ENCODE data around the gene MMD. TPM values are rescaled to one million over a fixed set of nuclear protein-coding genes. Genes with fewer than 3 reads are reported as not detected.
A peak's percentile ranks its signal among the peaks of the same experiment; 100 is the strongest.

MMD gene
- total and polyA plus RNA-seq, 2 of the 13 experiments (the other 11 are each of a cell fraction or from before 2014, with no cell fraction given) = 121 to 225 TPM

GRCh38 chr17:55454906-55455474 lies 33.4 kb upstream of the MMD start (continued):
- TF ChIP-seq ZBTB38 (CRISPR knock-in tag; IDR thresholded peaks at IDR 0.05) = no peak
- no peak for TF ChIP-seq KDM4B (CRISPR knock-in tag; IDR thresholded peaks at IDR 0.05)
- TF ChIP-seq RFX3 (CRISPR knock-in tag; IDR thresholded peaks at IDR 0.05) = no peak
- TF ChIP-seq HNRNPL (IDR thresholded peaks at IDR 0.05; ENCODE audit: low read depth, low read length) = no peak
- TF ChIP-seq ELF4 (CRISPR knock-in tag; IDR thresholded peaks at IDR 0.05; ENCODE audit: borderline replicate concordance) = no peak
- TF ChIP-seq ZNF512 (CRISPR knock-in tag; IDR thresholded peaks at IDR 0.05) = no peak
- TF ChIP-seq ZNF772 (CRISPR knock-in tag; IDR thresholded peaks at IDR 0.05) = no peak
- TF ChIP-seq, protein P1, sequence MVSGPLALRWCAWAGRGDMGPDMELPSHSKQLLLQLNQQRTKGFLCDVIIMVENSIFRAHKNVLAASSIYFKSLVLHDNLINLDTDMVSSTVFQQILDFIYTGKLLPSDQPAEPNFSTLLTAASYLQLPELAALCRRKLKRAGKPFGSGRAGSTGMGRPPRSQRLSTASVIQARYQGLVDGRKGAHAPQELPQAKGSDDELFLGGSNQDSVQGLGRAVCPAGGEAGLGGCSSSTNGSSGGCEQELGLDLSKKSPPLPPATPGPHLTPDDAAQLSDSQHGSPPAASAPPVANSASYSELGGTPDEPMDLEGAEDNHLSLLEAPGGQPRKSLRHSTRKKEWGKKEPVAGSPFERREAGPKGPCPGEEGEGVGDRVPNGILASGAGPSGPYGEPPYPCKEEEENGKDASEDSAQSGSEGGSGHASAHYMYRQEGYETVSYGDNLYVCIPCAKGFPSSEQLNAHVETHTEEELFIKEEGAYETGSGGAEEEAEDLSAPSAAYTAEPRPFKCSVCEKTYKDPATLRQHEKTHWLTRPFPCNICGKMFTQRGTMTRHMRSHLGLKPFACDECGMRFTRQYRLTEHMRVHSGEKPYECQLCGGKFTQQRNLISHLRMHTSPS (CRISPR knock-in tag; IDR thresholded peaks at IDR 0.05; ENCODE audit: low read depth) = no peak
- no peak for TF ChIP-seq ZBTB1 (CRISPR knock-in tag; IDR thresholded peaks at IDR 0.05; ENCODE audit: borderline replicate concordance)
- TF ChIP-seq KDM3A (CRISPR knock-in tag; IDR thresholded peaks at IDR 0.05; ENCODE audit: low read depth) = no peak
- TF ChIP-seq ZNF670 (CRISPR knock-in tag; IDR thresholded peaks at IDR 0.05; ENCODE audit: borderline replicate concordance) = no peak
- peak; percentile 71 for TF ChIP-seq TEAD3 (CRISPR knock-in tag; optimal IDR thresholded peaks at IDR 0.05; ENCODE audit: borderline replicate concordance)
- TF ChIP-seq, protein P2, sequence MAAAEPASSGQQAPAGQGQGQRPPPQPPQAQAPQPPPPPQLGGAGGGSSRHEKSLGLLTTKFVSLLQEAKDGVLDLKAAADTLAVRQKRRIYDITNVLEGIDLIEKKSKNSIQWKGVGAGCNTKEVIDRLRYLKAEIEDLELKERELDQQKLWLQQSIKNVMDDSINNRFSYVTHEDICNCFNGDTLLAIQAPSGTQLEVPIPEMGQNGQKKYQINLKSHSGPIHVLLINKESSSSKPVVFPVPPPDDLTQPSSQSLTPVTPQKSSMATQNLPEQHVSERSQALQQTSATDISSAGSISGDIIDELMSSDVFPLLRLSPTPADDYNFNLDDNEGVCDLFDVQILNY (CRISPR knock-in tag; conservative IDR thresholded peaks at IDR 0.05) = no peak
- TF ChIP-seq ZNF777 (CRISPR knock-in tag; IDR thresholded peaks at IDR 0.05) = no peak
- TF ChIP-seq HOXD1 (CRISPR knock-in tag; IDR thresholded peaks at IDR 0.05) = no peak
- TF ChIP-seq ZNF263 (CRISPR knock-in tag; IDR thresholded peaks at IDR 0.05) = no peak
- TF ChIP-seq IKZF4 (CRISPR knock-in tag; IDR thresholded peaks at IDR 0.05; ENCODE audit: borderline replicate concordance, low read depth, not compliant biosample characterization) = no peak
- no peak for TF ChIP-seq ZNF790 (CRISPR knock-in tag; IDR thresholded peaks at IDR 0.05; ENCODE audit: borderline replicate concordance)
- TF ChIP-seq AHDC1 (CRISPR knock-in tag; IDR thresholded peaks at IDR 0.05; ENCODE audit: borderline replicate concordance) = peak; percentile 28; the same call in 1 of the 2 replicates
- TF ChIP-seq MLX (CRISPR knock-in tag; IDR thresholded peaks at IDR 0.05) = no peak
- TF ChIP-seq RORA (CRISPR knock-in tag; IDR thresholded peaks at IDR 0.05) = no peak
